ENCODE results near the gene RCSD1. TPM values are rescaled to one million over a fixed set of nuclear protein-coding genes. Genes with fewer than 3 reads are reported as not detected.

RCSD1 gene
- total RNA-seq, 4 donors from 2014 or later: 2.4 to 8.7 (median 4.4) TPM

DNA sequence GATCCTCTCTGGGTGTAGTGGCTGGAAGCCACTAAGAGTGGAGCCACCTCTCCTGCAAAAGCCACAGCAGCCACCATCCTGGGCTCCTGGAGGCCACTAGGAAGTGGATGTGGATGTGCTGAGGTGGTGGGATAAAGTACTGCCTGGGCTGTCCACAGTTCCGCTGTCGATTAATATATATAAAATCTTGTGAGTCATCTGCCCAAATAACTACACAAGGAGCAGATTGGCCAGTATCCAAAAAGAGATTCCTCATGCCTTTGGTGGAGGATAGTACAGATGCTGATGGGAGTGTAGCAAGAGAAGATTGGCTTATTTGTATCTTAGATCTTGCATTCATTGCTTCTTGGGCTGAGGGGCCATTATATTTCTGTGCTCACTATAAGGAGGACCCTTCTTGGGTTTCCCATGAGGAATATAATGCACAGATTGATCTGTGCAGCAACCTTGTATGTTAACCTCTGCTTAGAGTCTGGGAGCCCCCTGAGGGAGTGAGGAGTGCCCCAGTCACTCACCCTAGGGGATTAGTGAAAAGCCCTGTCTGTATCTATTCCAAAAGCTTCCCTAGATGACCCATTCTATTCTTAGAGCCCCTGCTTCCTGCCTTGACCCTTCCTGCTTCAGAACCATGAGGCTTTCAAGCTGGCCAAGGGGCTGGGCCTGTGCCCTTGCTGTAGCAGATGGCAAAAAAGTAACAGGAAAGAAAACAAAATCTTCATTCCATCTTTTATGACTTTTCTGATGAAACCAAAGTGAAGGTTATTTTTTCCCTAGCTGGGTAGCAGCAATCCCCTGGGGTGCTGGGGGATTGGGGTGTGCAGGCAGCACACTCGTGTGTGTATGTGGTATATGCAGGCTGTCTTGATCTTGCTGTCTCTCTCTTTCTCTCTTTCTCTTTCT is 31.7 kb downstream of the RCSD1 start:
- 38 to 47% methylated on average over 3 of the region's 3 CpGs for WGBS, 2 donors
- no peak overlapping the region for H3K4me3 ChIP-seq (ENCODE audit: low read depth, poor library complexity, severe bottlenecking)

GRCh38 chr1:167663002-167663772 is 33.2 kb downstream of the RCSD1 start:
- no peak for DNase-seq (ENCODE audit: low spot score in 2 of 2)
- no peak overlapping the region for H3K4me3 ChIP-seq (ENCODE audit: low read depth, poor library complexity, severe bottlenecking)
- TF ChIP-seq POLR2A (IDR thresholded peaks at IDR 0.05): no peak
- TF ChIP-seq CTCF (IDR thresholded peaks at IDR 0.05): no peak
- intact Hi-C loops (cut with DNase I; ENCODE audit: low total_unique reads): no loop called here
- WGBS, 2 donors: 33 to 38% methylated on average over 7 to 8 of the region's 8 CpGs

More for the DNA sequence above, 31.7 kb downstream of the RCSD1 start:
- intact Hi-C loops (cut with DNase I; ENCODE audit: low total_unique reads): no loop called here
- DNase-seq (ENCODE audit: low spot score in 2 of 2): no peak
- TF ChIP-seq CTCF (IDR thresholded peaks at IDR 0.05) (no peak), POLR2A (IDR thresholded peaks at IDR 0.05) (no peak)

DNA sequence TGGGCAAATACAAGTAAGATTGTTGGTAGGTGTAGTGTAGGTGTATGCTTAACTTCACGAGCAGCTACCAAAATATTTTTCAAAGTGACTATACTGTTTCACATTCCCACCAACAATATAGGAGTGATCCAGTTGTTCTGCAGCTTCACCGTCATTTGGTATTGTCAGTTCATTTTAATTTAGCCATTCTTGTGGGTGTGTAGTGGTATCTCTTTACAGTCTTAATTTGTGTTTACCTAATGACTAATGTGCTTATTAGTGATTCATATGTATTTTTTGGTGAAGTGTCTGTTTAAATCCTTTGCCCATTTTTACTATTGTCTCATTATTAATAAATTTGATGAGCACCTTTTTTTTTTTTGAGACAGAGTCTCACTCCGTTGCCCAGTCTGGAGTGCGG is 35.4 kb downstream of the RCSD1 start:
- TF ChIP-seq CTCF (IDR thresholded peaks at IDR 0.05): no peak
- H3K4me3 ChIP-seq (ENCODE audit: low read depth, poor library complexity, severe bottlenecking): no peak overlapping the region
- no peak for DNase-seq (ENCODE audit: low spot score in 2 of 2)
- 95 to 96% methylated on average over 4 of the region's 4 CpGs for WGBS, 2 donors
- intact Hi-C loops (cut with DNase I; ENCODE audit: low total_unique reads): no loop called here

DNA sequence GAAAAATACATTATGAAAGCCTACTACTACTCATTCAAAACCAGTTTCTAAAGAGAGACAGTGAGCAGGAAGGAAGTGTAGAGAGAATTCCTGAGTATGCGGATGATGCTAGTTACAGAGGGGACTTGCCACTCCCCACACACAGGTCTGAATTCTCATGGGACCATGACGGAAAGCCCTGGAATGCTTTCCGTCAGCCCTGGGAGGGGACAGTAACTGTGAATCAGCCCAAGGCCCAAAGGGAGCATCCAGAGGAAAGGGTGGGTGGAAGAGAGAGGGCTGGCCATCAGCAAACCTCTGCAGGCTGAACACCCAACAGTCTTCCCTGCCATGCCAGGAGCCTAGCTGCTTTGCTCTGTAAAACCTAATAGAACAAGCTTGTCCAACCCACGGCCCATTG is 36.4 kb downstream of the RCSD1 start:
- WGBS, 2 donors: 74 to 80% methylated on average over 4 of the region's 4 CpGs
- intact Hi-C loops (cut with DNase I; ENCODE audit: low total_unique reads): no loop called here
- no peak overlapping the region for H3K4me3 ChIP-seq (ENCODE audit: low read depth, poor library complexity, severe bottlenecking)
- TF ChIP-seq CTCF (IDR thresholded peaks at IDR 0.05) (no peak), POLR2A (IDR thresholded peaks at IDR 0.05) (no peak)
- DNase-seq (ENCODE audit: low spot score in 2 of 2): no peak

DNA sequence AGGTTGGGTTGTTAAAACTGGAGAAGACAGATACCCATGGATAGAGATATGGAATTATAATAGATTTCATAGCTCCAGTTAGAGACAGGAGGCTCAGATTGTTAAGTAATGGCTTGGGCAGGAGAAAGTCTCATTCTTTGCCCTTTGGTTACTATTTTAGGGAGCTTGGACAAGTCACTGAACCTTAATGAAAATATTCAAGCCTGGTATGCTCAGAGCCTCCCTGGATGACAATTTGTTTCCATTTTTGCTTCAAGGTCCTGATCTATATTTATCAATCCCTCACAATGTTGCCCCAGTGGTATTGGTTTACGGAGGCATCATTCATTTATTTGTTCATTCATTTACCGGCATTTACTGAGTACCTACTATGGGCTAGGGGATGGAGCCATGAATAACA is 37.5 kb downstream of the RCSD1 start:
- no peak overlapping the region for H3K4me3 ChIP-seq (ENCODE audit: low read depth, poor library complexity, severe bottlenecking)
- no peak for TF ChIP-seq CTCF (IDR thresholded peaks at IDR 0.05)
- TF ChIP-seq POLR2A (IDR thresholded peaks at IDR 0.05): no peak
- no peak for DNase-seq (ENCODE audit: low spot score in 2 of 2)
- intact Hi-C loops (cut with DNase I; ENCODE audit: low total_unique reads): no loop called here
- 91 to 98% methylated on average over 2 of the region's 2 CpGs for WGBS, 2 donors

Data from lower leg skin (tissue), 4 donors.